Stimulated activated CD8-positive, alpha-beta memory T cell treated with anti-CD3 and anti-CD28 coated beads, Interleukin-12 subunit alpha, Interleukin-12 subunit beta, amount 100 ng/mL, for 4 hours (primary cell): ENCODE measurements around the gene ACAP1.

ENCODE experiments used
- DNase-seq: peaks from one replicate; pipeline ENCODE4 v3.0.0-alpha.2; 2020; ENCODE audit warnings: low read depth

ACAP1 gene

DNA sequence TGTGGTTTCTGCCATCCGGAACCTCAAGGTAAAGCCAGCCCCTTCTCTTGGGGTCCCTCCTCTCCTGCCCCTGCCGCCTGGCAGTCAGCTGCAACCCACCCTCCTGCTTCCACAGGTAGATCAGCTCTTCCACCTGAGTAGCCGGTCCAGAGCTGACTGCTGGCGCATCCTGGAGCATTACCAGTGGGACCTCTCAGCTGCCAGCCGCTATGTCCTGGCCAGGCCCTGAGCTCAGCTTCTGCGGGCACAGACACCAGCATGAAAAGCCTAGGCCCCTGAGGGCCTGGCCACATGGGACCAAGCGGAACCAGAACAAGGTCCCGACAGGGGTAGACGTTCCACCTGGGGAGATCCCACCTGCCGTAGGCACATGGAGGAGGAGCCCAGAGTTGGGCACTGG lies 52.5 kb downstream of the ACAP1 start:
- DNase-seq, result no peak

DNA sequence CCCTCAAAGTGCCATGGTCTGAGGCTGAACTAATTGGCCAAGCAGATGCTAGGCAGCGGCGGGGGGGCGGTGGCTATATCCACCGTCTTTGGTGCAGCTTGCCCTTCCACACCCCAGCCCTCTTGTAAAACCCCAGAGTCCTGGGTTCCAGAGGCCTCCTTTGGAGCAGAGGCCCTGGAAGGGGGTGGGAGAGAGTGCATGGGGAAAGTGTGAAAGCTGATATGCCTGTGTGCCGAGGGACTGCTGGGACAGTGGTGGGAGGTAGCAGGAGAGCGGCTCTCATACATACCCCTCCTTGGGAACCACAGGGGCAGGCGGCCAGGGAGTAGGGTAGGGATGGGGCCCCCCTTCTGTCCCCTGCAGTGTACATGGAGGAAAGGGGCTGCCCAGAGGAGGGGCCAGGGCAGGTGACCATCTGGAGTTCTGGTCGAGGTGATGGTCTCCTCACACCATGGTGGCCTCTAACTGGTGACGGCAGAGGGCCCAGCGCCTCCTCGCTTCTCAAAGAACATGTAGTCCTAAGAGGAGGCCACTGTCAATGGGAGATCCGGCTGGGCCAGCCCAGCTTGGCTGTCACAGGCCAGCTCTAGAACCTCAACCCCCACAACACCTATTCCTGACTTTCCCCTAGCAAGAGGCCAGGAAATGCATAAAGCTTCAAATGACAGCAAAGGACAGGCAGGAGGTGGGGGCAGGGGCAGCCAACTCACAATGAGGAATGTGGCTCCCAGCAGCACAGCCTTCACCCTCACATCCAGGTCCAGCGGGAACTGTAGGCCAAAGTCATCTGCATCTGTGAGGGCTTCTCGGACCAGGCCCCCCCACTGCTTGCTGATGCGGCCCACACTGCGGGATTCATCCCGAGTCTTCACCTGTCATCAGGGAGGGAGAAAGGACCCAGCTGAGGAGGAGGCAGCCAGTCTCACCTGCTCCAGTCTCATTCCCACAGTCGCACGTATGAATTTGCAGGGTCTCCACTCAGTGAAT lies 53.9 kb downstream of the ACAP1 start:
- no peak for DNase-seq

DNA sequence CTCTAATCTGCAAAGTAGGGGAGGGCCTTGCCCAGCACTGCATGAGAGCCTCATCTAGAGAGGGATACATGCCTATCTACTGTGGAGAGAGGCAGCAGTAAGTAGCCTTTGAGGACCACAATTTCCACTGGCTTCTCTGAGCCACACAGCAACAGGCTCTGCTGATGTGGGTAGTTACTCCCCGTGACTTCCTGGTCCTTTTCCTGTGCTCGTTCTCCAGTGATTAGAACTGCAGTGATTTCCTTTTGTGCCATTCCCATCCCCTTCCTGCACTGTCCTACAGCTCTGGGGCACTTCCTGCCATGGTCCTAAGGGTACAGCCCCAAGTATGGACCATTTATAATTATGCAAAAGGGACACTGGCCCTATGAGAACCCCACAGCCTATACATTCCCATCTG lies 55.0 kb downstream of the ACAP1 start:
- DNase-seq, result no peak

DNA sequence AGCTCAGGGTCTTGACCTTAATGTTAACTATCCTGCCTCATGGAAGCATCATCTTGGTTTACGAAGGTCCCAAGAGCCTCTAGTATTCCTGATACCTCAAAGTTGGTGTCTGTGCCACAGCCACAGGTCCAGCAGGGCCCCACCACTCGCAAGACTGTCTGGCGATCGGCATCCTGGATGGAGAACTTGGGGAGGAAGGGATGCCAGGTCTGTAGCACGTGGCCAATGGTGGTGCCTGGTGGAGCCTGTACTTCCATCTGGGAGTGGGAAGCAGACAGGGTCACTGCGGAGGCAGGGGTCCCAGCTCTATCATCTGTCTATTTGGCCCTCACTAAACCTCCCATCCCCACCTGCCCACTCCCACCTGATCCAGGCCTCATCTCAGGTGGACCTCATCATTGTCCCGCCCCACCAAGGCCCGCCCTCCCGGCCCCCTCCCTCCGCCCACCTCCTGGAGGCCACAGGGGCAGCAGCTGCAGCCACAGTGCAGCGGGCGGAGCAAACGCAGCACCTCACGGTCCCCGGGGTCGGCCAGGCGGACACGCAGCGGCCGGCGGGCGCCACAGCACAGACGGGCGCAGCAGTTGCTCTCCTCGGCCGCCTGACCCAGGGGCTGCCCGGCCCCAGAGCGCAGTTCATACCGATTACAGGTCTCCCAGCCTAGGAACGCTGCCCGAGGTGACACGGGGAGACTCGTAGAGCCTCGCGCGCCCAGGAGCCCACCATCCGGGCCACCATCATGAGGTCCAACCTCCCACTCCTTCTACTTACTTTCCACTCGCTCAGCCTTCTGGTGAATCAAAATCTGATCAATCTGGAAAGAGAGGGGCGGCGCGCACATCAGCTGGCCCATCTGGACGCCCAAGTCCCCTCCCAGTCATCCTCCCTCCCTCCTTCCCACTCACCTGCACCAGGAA lies 56.6 kb downstream of the ACAP1 start:
- no peak for DNase-seq

DNA sequence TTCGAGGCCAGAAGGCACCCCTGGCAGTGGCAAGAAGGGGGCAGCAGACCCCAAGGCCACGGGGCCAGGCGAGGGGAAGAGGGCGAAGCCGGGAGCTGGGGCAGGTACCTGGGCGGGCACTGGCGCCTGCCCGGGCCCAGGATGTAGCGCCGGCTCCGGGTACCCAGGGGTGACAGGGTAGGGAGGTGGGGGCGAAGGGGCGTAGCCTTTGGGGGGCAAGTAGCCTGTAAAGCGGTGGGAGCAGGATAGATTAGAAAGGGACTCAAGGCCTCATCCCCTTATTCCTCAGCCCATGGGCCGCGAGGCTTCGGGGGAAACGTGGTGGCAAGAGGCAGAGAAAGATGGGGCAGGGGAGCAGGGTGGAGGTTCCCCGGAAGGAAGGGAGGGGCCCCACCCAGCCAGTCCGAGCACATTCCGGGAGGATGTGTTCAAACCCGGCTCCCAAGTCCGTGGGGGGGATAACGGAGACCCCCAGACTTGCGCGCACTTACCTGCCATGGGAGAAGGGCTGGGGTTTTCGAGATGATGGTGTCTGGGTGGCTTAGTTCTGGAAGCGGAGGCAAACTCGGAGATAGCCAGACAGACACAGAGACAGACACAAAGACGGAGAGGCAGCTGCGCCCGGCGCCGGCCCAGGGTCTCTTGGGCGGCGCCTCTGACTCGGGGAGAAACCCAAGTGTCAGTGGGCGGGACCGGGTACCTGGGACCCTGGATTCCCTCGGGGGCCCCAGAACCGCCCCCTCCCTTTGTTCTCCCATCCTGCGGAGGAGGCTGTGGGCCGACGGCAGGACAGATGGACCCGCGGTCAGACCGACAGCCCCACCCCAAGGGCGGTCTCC lies 57.5 kb downstream of the ACAP1 start:
- DNase-seq, result no peak

DNA sequence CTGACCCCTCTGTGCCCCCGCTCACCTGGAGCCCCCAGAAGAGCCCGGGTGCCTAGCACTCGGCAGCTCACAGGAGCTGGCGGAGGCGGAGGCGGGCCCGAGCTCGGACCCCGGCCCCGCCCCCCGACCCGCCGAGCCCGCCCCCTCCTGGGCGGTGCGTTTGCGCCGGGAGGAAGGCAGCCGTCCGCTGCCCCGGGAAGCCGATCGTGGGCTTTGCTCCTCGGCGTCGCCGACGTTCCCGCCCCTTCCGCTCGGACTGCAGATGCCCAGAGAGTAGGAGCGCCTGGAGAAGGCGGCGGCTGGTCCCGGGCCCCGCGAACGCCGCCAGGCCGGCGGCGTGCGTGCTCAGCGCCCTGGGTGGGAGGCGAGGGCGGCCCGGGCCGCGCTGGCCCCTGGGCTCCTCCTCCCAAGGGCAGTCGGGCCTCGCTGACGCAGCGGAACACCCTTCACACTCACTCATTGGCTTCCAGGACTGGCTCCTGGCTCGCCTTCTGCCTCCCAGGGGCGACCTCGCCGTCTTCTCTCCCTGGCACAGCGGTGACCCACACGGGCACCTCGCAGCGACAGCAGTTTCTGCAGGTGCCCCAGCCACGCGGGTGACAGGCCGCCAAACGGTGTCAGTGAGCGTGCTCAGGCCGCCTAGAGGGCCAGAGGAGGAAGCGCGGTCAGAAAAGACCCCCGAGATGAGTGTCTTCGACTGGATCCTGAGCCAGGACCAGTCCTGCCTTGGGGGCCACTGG lies 58.3 kb downstream of the ACAP1 start, which contains the start of gene PLSCR3:
TSS of gene PLSCR3 (minus strand) at position 74 of the 740 bp plus-strand sequence. CDS start 415 bp downstream, outside the sequence.
- peak; percentile 81 for DNase-seq

DNA sequence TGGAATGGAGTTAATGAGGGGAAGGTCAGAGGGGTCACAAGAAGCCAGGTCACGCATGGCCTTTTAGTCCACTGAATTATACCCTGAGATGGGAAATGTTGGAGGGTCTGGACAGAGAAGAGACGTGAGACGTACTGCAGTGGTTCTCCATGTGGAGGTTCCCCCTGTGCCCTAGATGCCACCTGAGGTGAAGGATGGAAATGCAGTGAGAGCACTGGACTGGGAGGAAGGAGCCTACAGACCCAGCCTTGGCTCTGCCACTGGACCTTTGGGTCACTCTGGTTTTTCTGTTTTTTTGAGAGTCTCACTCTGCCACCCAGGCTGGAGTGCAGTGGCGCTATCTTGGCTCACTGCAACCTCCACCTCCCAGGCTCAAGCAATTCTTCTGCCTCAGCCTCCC lies 59.8 kb downstream of the ACAP1 start:
- no peak for DNase-seq

DNA sequence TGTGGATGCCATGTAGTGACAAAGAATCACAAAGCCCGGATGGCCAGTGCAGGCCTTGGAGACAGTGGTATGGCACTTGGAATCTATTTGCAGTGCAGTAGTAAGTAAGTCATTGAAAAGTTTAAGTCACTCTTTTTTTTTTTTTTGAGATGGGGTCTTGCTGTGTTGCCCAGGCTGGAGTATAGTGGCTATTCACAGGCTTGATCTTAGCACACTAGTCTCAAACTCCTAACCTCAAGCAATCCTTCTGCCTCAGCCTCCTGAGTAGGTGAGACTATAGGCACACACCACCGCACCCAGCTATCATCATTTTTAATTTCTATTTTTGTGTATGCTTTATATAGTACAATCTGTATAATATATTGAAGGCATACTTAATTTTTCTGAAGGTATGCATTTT lies 62.3 kb downstream of the ACAP1 start:
- DNase-seq, result no peak
